ENCODE results near the gene COL4A2.

COL4A2 gene

GRCh38 chr13:110306960-110307766 lies at the start of gene COL4A2, which contains the start of gene COL4A1:
Gene COL4A2 (plus strand): TSS chr13:110307284. CDS start chr13:110307904, 620 bp downstream.
Gene COL4A1 (minus strand): TSS chr13:110307157. CDS start chr13:110307027, 130 bp downstream.
- DNase-seq (ENCODE audit: low spot score) = no peak

- no peak for DNase-seq (ENCODE audit: low spot score)
Observed at GRCh38 chr13:110257408-110257807, 49.7 kb upstream of the COL4A2 start.

- DNase-seq (ENCODE audit: low spot score) = no peak
Observed at GRCh38 chr13:110258876-110259631, 48.0 kb upstream of the COL4A2 start.

- DNase-seq (ENCODE audit: low spot score) = no peak
Observed at GRCh38 chr13:110259651-110260050, 47.4 kb upstream of the COL4A2 start.

GRCh38 chr13:110261166-110262081 lies 45.7 kb upstream of the COL4A2 start:
- no peak for DNase-seq (ENCODE audit: low spot score)

- no peak for DNase-seq (ENCODE audit: low spot score)
Observed at GRCh38 chr13:110262082-110262436, 45.0 kb upstream of the COL4A2 start.

GRCh38 chr13:110262508-110263291 lies 44.4 kb upstream of the COL4A2 start:
- no peak for DNase-seq (ENCODE audit: low spot score)

- DNase-seq (ENCODE audit: low spot score) = no peak
Observed at GRCh38 chr13:110263404-110263803, 43.7 kb upstream of the COL4A2 start.

- no peak for DNase-seq (ENCODE audit: low spot score)
Observed at GRCh38 chr13:110263888-110264287, 43.2 kb upstream of the COL4A2 start.

- no peak for DNase-seq (ENCODE audit: low spot score)
Observed at GRCh38 chr13:110264685-110265275, 42.3 kb upstream of the COL4A2 start.

GRCh38 chr13:110265341-110265681 lies 41.8 kb upstream of the COL4A2 start:
- DNase-seq (ENCODE audit: low spot score) = no peak

- no peak for DNase-seq (ENCODE audit: low spot score)
Observed at GRCh38 chr13:110265682-110266430, 41.2 kb upstream of the COL4A2 start.

GRCh38 chr13:110266431-110266809 lies 40.7 kb upstream of the COL4A2 start:
- no peak for DNase-seq (ENCODE audit: low spot score)

- no peak for DNase-seq (ENCODE audit: low spot score)
Observed at GRCh38 chr13:110266983-110267382, 40.1 kb upstream of the COL4A2 start.

- no peak for DNase-seq (ENCODE audit: low spot score)
Observed at GRCh38 chr13:110268061-110268460, 39.0 kb upstream of the COL4A2 start.

GRCh38 chr13:110268576-110269185 lies 38.4 kb upstream of the COL4A2 start:
- no peak for DNase-seq (ENCODE audit: low spot score)

- no peak for DNase-seq (ENCODE audit: low spot score)
Observed at GRCh38 chr13:110269509-110270185, 37.4 kb upstream of the COL4A2 start.

GRCh38 chr13:110270507-110270906 lies 36.6 kb upstream of the COL4A2 start:
- no peak for DNase-seq (ENCODE audit: low spot score)

GRCh38 chr13:110271313-110271712 lies 35.8 kb upstream of the COL4A2 start:
- no peak for DNase-seq (ENCODE audit: low spot score)

Measured in LoVo (cell line).